Measurements from ENCODE around the gene GPR35. TPM values are rescaled to one million over a fixed set of nuclear protein-coding genes. Genes with fewer than 3 reads are reported as not detected.

GPR35 gene
- total RNA-seq, 1 experiment from 2014 or later, result 0.22 TPM

DNA sequence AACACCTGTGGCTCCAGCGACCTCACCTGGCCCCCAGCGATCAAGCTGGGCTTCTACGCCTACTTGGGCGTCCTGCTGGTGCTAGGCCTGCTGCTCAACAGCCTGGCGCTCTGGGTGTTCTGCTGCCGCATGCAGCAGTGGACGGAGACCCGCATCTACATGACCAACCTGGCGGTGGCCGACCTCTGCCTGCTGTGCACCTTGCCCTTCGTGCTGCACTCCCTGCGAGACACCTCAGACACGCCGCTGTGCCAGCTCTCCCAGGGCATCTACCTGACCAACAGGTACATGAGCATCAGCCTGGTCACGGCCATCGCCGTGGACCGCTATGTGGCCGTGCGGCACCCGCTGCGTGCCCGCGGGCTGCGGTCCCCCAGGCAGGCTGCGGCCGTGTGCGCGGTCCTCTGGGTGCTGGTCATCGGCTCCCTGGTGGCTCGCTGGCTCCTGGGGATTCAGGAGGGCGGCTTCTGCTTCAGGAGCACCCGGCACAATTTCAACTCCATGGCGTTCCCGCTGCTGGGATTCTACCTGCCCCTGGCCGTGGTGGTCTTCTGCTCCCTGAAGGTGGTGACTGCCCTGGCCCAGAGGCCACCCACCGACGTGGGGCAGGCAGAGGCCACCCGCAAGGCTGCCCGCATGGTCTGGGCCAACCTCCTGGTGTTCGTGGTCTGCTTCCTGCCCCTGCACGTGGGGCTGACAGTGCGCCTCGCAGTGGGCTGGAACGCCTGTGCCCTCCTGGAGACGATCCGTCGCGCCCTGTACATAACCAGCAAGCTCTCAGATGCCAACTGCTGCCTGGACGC, 4.9 kb downstream of the GPR35 start:
- no peak overlapping the region for H3K4me3 Mint-ChIP-seq
- no peaks in the 10 kb centered on the region for H3K4me1 Mint-ChIP-seq
- POLR2A ChIA-PET, result no interaction called here
- H3K36me3 Mint-ChIP-seq, result peaks cover 21% of the 10 kb centered on the region
- no peak overlapping the region for H3K27ac Mint-ChIP-seq
- H3K27me3 Mint-ChIP-seq (ENCODE audit: low read depth), result peaks cover 7% of the 10 kb centered on the region
- CTCF ChIA-PET, result interaction anchor here (1.3 to 2.6 kb wide), 2 partner anchors 11 to 116 kb away, joined by 3 to 9 read pairs; no protein-coding TSS in a partner anchor
- no peak for DNase-seq (ENCODE audit: low spot score)
- peaks cover 32% of the 10 kb centered on the region for H3K9me3 Mint-ChIP-seq
- ATAC-seq, result no peak
- TF ChIP-seq ZNF317 (CRISPR knock-in tag; IDR thresholded peaks at IDR 0.05; ENCODE audit: borderline replicate concordance, low read depth) (no peak), ZNF263 (CRISPR knock-in tag; IDR thresholded peaks at IDR 0.05; ENCODE audit: low read depth) (no peak), ZNF423 (CRISPR knock-in tag; IDR thresholded peaks at IDR 0.05) (no peak), FOXP4 (CRISPR knock-in tag; IDR thresholded peaks at IDR 0.05) (no peak), SMAD4 (CRISPR knock-in tag; IDR thresholded peaks at IDR 0.05) (no peak), ZBTB21 (CRISPR knock-in tag; IDR thresholded peaks at IDR 0.05; ENCODE audit: borderline replicate concordance) (no peak)

DNA sequence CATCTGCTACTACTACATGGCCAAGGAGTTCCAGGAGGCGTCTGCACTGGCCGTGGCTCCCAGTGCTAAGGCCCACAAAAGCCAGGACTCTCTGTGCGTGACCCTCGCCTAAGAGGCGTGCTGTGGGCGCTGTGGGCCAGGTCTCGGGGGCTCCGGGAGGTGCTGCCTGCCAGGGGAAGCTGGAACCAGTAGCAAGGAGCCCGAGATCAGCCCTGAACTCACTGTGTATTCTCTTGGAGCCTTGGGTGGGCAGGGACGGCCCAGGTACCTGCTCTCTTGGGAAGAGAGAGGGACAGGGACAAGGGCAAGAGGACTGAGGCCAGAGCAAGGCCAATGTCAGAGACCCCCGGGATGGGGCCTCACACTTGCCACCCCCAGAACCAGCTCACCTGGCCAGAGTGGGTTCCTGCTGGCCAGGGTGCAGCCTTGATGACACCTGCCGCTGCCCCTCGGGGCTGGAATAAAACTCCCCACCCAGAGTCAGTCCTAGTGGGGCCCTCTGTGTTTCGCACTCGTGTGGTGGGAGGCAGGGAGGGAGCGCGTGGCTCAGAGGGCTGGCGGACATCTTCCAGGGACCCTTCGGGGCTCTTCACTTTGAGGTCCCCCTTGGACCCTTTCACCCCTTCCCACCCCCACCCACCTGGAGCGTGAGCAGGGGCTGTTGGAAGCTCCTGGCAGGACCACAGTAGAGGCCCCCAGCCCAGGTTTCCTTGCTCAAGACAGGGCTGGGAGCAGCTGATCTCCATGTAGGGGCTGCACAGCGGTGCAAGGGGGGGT, 5.7 kb downstream of the GPR35 start:
- Mint-ChIP-seq H3K9me3 (peaks cover 37% of the 10 kb centered on the region), H3K36me3 (peaks cover 21% of the 10 kb centered on the region), H3K27me3 (ENCODE audit: low read depth) (peaks cover 7% of the 10 kb centered on the region), H3K27ac (no peak overlapping the region), H3K4me3 (no peak overlapping the region), H3K4me1 (no peaks in the 10 kb centered on the region)
- POLR2A ChIA-PET, result no interaction called here
- CTCF ChIA-PET, result no interaction called here
- DNase-seq (ENCODE audit: low spot score) (no peak), ATAC-seq (no peak)
- TF ChIP-seq USF1 (CRISPR knock-in tag; IDR thresholded peaks at IDR 0.05) (no peak), NFYB (CRISPR knock-in tag; conservative IDR thresholded peaks at IDR 0.05; ENCODE audit: low read depth) (no peak), NR2C2 (CRISPR knock-in tag; IDR thresholded peaks at IDR 0.05) (no peak), ZNF138 (CRISPR knock-in tag; conservative IDR thresholded peaks at IDR 0.05) (no peak), JUN (CRISPR knock-in tag; IDR thresholded peaks at IDR 0.05) (no peak), FOXP4 (CRISPR knock-in tag; IDR thresholded peaks at IDR 0.05) (no peak), ZNF317 (CRISPR knock-in tag; IDR thresholded peaks at IDR 0.05; ENCODE audit: borderline replicate concordance, low read depth) (no peak), ZNF396 (CRISPR knock-in tag; IDR thresholded peaks at IDR 0.05; ENCODE audit: borderline replicate concordance) (no peak), NFE2L1 (CRISPR knock-in tag; IDR thresholded peaks at IDR 0.05) (no peak), EMX1 (CRISPR knock-in tag; IDR thresholded peaks at IDR 0.05) (no peak), CREM (CRISPR knock-in tag; IDR thresholded peaks at IDR 0.05) (no peak), NR3C1 (CRISPR knock-in tag; conservative IDR thresholded peaks at IDR 0.05; ENCODE audit: low read depth) (no peak)
- TF ChIP-seq, protein P1, sequence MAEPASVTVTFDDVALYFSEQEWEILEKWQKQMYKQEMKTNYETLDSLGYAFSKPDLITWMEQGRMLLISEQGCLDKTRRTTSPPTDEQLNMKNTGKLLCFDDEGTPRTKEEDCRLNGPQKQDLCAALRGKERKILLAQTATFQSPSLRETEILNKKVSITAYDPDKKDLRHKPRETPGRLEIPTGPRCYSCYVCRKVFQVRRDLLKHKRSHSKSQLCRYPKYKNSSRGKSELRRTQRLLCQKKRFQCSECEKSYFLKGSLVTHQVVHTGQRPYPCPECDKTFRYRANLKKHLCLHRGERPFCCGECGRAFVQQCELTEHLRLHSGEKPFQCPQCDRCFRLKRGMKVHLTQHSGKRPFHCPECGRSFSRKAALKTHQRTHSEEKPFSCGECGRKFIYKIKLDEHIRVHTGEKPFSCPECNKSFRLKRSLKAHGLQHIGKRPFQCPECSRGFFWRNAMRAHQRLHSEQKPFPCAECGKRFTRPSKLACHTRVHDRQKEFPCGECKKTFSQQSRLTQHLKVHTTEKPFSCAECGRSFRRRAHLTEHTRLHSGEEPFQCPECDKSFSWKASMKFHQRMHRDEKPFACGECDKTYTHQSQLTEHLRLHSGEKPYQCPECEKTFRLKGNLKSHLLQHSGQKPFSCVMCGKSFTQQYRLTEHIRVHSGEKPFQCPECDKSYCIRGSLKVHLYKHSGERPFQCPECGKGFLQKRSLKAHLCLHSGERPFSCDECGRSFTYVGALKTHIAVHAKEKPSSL (CRISPR knock-in tag; conservative IDR thresholded peaks at IDR 0.05), result no peak
- TF ChIP-seq, protein P2, sequence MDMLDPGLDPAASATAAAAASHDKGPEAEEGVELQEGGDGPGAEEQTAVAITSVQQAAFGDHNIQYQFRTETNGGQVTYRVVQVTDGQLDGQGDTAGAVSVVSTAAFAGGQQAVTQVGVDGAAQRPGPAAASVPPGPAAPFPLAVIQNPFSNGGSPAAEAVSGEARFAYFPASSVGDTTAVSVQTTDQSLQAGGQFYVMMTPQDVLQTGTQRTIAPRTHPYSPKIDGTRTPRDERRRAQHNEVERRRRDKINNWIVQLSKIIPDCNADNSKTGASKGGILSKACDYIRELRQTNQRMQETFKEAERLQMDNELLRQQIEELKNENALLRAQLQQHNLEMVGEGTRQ (CRISPR knock-in tag; IDR thresholded peaks at IDR 0.05), result no peak
- TF ChIP-seq, protein P3, sequence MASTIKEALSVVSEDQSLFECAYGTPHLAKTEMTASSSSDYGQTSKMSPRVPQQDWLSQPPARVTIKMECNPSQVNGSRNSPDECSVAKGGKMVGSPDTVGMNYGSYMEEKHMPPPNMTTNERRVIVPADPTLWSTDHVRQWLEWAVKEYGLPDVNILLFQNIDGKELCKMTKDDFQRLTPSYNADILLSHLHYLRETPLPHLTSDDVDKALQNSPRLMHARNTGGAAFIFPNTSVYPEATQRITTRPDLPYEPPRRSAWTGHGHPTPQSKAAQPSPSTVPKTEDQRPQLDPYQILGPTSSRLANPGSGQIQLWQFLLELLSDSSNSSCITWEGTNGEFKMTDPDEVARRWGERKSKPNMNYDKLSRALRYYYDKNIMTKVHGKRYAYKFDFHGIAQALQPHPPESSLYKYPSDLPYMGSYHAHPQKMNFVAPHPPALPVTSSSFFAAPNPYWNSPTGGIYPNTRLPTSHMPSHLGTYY (CRISPR knock-in tag; IDR thresholded peaks at IDR 0.05), result no peak
